ENCODE data around the gene SMC4.

DNA sequence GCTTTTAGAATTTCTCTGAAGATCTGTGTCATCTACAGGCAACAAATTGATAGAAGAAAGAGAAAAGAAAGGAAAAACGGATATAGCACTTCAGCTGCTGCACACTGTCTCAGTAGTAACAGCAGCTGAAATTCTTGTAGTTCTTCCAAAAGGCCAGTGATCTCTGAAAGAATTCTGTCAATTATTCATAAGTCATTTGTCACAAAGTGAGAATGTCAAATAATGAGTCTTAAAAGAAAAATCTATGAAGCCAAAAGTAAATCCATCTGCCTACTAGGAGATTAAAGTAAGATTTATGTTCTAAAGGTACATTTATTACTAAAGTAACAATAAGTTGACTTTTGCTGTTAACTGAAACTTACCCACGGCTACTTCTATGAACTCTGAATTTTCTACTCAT is 25.0 kb upstream of the SMC4 start:
- TF ChIP-seq STAT6 (CRISPR knock-in tag; conservative IDR thresholded peaks at IDR 0.05; ENCODE audit: low read depth) (no peak), E2F4 (CRISPR knock-in tag; IDR thresholded peaks at IDR 0.05; ENCODE audit: borderline replicate concordance, low read depth) (no peak), TCF7 (CRISPR knock-in tag; IDR thresholded peaks at IDR 0.05; ENCODE audit: low read depth) (no peak), ELF4 (CRISPR knock-in tag; IDR thresholded peaks at IDR 0.05; ENCODE audit: low read depth) (no peak), MXD4 (CRISPR knock-in tag; IDR thresholded peaks at IDR 0.05; ENCODE audit: borderline replicate concordance) (no peak), CREB1 (CRISPR knock-in tag; IDR thresholded peaks at IDR 0.05) (no peak), GABPB1 (CRISPR knock-in tag; IDR thresholded peaks at IDR 0.05) (no peak), CREM (CRISPR knock-in tag; IDR thresholded peaks at IDR 0.05) (no peak), HMGA2 (CRISPR knock-in tag; IDR thresholded peaks at IDR 0.05) (no peak), ATF2 (CRISPR knock-in tag; IDR thresholded peaks at IDR 0.05; ENCODE audit: borderline replicate concordance, low read depth) (no peak)
- TF ChIP-seq, protein P1, sequence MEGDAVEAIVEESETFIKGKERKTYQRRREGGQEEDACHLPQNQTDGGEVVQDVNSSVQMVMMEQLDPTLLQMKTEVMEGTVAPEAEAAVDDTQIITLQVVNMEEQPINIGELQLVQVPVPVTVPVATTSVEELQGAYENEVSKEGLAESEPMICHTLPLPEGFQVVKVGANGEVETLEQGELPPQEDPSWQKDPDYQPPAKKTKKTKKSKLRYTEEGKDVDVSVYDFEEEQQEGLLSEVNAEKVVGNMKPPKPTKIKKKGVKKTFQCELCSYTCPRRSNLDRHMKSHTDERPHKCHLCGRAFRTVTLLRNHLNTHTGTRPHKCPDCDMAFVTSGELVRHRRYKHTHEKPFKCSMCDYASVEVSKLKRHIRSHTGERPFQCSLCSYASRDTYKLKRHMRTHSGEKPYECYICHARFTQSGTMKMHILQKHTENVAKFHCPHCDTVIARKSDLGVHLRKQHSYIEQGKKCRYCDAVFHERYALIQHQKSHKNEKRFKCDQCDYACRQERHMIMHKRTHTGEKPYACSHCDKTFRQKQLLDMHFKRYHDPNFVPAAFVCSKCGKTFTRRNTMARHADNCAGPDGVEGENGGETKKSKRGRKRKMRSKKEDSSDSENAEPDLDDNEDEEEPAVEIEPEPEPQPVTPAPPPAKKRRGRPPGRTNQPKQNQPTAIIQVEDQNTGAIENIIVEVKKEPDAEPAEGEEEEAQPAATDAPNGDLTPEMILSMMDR (IDR thresholded peaks at IDR 0.05): no peak
- TF ChIP-seq, protein P2, sequence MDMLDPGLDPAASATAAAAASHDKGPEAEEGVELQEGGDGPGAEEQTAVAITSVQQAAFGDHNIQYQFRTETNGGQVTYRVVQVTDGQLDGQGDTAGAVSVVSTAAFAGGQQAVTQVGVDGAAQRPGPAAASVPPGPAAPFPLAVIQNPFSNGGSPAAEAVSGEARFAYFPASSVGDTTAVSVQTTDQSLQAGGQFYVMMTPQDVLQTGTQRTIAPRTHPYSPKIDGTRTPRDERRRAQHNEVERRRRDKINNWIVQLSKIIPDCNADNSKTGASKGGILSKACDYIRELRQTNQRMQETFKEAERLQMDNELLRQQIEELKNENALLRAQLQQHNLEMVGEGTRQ (CRISPR knock-in tag; IDR thresholded peaks at IDR 0.05): no peak
- TF ChIP-seq, protein P3, sequence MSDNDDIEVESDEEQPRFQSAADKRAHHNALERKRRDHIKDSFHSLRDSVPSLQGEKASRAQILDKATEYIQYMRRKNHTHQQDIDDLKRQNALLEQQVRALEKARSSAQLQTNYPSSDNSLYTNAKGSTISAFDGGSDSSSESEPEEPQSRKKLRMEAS (CRISPR knock-in tag; IDR thresholded peaks at IDR 0.05): no peak
